HG03432 (cell line): ENCODE data around the gene PAMR1.

ENCODE experiments used
- ATAC-seq: cut with Tn5 transposase; IDR thresholded peaks from one replicate; pipeline ENCODE4 v1.9.1; 2021; ENCODE audit warnings: mild to moderate bottlenecking, moderate library complexity; ENCODE audit not compliant: unreplicated experiment

PAMR1 gene

DNA sequence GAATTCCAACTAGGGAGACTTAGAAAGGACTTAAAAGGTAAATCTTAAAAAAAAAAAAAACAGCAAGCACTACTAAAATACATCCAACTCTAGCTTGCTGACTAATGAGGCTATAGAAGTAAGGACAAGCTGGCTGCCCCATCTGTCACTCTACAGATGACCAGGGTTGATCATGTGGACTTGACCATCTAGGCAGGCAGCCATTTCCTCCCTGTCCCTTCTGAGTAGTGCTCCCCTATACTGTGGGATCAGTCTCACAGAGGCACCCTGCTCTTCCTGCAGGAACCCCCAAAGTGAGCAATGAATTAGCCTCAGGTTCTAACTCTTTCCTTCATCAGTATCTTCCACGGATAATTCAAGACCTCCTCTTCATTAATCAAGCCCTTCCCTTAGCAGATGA, 118.4 kb downstream of the PAMR1 start:
- ATAC-seq: no peak

DNA sequence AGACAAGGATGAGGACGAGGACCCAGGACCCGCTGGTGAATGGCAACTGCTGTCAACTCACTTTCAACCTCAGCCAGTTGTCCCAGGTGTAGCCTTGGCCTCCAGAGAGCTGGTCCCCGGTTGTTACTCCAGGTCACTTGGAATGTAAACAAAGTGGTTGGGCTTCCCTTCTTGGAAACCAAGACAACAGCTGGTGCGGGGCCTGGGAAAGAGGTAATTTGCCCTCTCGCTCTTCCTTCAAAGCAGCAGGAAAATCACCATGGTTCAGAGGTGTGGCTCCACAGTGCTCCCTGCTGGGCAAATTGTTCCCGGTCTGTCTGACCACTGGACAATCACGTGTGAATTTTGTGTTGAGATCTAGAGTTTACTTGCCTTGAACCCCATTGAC, 121.0 kb downstream of the PAMR1 start:
- no peak for ATAC-seq

DNA sequence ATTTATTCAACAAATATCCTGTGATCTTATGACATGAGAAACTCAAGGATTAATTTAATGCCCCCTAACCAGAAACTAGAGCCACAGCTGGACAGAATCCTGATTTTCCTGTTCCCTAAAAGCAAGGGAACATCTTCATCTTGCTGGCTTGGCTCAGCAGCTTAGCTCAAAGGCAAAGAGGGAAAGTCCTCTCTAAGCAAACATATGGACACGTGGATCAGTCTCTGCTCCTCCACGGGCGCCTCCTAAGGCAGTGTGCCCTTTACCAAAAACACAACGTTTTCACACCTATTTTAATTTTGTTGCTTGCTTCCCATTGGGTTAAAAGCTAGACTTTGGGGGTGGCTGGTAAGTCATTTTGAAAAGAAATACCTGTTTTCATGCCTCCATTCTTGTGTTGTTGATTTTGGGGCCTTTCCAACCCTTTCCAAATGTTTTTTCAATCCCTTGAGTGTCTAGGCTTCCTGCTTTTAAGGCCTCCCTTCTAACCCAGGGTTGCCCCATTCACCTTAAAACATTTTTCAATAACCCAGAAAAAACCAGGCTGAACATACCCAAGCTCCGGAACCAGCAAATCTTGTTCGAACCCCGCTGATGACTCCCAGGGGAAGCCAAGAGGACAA, 121.5 kb downstream of the PAMR1 start:
- ATAC-seq: no peak

DNA sequence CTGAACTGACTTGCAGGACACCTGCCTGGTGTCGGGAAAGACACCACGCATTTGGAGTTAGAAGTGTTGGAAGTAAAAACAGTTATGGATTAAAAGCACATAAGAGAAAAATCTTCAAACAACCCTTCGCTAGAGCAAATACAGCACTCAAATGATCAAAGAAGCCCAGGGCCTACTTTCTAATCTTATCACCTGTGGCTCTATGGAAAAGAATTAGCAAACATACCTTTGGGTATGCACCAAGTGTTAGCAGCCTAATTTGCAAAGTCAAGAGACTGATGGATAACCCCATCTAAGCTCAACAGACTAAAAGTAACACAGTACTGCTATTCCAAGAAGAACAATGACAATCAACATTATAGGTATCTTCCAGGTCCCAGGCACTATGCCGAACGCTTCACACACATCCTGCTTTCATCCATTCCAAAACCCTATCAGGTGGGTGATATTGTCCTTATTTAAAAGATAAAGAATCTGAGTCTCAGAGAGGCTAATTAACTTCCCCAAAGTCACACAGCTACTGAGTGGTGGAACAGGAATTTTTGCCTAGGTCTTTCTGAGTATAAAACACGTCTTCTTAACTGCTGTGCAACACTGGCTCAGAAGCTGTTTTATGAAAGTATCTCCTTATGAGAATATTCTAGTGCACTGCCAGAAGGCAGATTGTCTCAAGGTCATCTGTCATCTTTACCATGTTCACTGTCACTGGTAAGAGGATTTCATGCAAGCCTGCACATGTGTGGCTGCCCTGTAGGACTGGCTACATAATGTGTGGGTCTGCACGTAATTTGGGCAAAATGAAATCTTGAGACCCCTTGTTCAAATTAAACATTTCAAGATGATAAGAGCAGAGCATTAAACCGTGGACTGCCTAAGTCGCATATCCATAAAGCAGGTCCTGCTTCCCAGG, 122.4 kb downstream of the PAMR1 start:
- ATAC-seq: no peak

DNA sequence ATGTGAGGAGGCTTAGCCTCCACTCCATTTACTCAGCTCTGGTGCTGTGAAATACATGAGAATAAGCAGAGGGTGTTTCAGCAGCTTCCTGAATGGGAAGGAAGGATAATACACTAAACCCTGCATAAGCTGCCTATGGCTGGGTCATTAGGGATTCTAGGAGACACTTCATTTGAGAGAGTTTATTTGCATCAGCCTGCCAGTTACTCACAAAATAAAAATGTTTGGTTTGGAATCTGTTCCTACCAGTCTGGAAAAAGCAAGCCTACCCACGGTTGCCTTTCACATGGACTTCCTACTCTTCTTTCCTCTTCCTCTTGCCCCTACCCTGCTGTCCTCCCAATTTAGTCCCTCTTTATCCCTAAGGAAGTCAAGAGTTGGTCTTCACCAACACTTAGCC, 126.5 kb downstream of the PAMR1 start:
- ATAC-seq: no peak

DNA sequence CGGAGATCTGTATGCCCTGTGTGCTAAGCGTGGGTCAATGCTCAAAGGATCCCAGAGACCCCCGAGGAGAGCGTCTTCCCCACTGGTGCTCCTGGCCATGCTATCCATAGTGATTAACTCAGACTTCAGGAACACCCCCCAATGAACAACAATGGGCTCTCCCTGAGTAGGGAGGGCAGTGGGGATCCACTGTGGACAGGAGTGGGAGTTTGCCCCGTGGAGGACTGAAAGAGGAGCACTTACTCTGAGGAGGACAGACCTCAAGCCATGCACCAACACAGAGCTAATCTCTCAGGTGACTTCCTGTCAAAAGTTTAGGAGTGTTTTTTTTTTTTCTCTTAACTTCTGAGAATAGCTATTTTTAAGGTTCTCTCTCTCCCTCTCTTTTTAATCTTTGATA, 130.5 kb downstream of the PAMR1 start:
- no peak for ATAC-seq

DNA sequence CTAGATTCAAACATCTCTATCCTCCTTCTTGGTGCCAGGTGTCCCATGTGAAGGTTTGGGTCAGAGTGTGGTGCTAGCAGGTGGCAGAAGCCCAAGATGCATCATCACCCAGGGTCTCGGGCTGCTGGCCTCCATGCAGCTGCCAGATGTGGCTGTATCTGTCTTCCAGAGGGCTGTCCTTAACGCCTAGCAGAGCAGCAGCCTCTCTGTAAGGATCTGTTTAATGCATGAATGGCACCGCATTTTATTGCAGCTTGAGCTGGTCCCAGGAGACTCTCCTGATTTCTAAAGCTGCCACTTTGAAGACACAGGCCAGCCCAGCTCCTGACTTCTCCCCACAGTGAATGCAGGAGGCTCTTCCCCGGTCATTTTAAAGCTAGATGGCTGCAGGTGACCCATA, 132.3 kb downstream of the PAMR1 start:
- ATAC-seq: no peak

DNA sequence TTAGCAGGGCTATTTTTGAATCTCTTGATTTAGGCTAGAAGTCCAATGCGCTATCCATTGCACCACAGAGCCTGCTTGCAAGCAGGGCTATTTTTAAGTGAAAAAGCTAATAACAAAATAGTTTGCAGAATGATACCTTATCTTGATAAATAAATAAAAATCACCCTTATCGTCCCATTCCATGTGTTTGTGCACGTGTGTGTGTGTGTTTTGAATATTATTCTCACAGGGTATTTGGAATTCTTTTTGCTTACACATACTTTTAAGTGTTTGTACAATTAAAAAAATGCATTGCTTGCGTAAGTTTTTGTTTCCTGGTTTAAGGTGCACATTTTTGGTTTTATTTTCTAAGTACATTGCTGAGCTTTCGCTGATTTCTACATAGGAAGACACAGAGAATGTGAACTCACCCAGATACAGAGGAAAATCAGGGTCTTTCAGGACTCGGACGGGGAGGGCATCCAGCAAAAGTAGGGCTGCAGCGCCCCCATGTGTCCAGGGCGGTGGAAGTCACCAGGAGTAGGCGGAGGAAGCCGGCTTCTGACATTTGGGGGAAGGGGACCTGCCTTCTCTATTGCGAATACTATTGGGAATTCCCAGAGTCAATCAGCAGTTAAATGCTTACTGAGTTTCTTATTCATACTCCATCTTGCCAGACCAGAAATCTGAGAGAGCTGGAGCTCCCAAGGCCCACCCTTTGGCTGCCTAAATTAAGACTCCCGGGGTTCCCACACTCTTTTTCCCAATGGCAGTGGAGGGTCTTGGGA, 133.3 kb downstream of the PAMR1 start:
- peak; percentile 64 for ATAC-seq

DNA sequence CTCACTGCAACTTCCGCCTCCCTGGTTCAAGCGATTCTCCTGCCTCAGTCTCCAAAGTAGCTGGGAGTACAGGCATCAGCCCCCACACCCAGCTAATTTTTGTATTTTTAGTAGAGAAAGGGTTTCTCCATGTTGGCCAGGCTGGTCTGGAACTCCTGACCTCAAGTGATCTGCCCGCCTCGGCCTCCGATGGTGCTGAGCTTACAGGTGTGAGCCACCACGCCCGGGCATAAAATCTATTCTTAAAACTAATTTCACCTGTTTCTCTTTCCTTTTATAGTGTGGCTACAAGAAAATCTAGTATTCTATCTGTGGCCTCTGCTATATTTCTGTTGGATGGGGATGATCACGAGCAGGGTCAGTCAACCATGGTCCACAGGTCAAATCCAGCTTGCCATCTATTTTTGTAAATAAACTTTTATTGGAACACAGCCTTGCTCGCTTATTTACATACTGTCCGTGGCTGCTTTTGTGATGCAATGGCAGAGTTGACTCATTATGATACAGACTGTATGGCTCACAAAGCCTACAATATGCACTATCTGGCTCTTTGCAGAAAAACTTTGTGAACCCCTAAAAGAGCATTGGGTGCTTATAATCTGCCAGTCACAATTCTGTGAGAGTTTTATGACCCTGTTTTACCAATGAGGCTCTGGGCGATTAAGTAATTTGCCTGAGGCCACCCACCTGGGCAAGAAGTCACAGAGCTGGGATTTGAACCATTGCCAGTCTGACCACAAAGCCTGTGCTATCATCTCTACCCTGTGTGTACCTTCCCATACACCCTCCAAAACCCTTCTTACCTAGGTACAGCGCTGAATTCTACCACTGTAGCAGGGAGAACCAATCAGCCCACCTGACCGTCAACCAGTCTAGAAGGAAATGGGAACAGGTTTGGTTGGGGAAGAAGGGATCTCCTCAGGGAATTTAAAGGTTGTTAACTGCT, 134.4 kb downstream of the PAMR1 start:
- peak; percentile 88 for ATAC-seq

DNA sequence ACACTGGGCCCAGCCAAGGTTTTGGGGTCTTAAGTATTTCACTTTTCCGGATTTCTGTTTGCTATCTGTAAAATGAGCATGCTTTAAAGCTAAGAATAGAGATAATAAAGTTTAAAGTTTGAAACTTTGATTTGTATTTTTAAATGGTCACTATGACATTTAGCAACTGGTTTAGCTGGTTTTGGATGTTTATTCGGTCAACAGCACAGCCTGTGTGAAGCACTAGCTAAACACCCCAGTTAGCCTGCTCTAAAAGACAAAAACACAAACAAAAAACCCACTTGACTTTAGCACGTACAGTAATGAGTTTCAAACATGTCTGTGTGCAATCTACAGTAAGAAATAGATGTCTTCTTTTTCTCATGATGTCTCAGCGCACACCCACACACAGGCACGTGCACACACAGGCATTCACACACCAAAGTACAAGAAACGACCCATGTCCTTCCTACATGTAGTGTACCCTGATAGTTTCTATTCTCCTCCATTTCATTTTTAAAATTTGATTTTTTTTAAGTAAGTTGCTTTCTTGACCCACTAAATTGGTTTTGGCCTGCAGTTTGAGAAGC, 135.4 kb downstream of the PAMR1 start:
- ATAC-seq: no peak

DNA sequence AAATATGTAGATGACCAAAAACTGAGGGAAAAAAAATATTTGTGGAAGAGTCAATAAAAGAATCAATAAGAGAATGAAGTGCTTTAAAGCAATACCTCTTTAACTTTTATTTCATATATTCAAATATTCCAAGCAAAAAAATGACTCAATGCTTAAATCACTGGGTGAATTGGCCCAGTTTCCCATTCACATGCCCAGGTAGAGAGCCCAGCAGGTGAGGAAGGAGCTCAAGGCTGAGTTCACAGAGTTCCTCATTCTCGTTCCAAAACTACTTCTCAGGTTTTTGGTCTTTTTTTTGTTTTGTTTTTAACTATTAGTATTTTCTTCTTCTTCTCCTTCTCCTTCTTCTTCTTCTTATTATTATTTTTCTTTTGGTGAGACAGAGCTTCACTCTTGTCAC, 136.3 kb downstream of the PAMR1 start:
- ATAC-seq: no peak

DNA sequence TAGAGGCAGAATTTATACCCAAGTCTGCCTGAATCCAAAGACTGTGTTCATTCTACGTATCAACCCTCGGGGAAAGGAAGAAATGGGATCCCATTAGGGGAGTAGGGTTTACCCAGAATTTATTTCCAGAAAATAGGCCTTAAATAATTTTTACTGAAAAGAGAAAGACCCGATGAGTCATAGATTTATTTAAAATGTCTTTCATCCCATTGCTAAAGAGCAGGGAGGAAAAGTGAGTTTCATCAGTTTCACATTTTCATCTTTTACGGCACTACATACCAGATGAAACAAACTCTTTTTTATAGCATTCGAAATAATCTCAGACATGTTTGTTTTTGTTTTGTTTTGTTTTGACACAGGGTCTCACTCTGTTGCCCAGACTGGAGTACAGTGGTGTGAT, 137.4 kb downstream of the PAMR1 start:
- no peak for ATAC-seq

DNA sequence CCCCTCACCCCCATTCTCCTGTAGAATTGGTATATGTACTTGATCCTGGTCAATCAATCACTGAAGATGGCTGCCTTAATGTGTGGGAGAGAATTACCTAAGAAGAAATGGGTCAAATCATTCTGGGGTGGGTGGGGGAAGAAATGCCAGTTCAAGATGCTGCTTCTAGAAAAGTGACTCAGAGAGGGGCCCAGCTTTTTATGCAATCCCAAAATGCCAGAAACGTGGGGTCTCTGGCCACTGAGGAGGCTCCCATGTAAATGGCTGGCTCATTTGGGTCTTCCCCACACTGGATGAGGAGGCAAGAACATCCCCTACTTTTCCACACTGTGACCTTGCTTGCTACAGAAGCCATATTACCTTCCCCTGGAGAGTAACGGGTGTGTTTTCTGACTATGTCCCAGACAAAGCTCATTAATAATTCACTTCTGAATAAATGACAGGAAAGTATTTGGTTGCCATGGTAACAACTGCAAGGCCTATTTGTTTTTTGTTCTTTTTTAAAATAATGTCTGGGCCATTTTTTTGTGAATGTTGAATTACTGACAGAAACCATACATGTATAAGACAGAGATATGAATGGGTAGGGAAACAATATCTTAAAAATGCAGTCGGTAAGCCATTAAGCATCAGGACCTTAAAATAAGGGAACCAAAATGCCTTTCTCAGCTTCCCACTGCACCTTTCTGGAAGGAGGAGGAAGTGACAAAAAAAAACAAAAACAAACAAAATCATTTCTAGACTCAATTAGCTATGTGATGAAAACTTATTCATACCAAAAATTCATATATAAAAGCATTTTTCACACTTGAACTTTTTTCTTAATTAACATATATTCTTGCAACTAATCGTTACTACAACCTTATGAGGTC, 138.1 kb downstream of the PAMR1 start:
- ATAC-seq: no peak

DNA sequence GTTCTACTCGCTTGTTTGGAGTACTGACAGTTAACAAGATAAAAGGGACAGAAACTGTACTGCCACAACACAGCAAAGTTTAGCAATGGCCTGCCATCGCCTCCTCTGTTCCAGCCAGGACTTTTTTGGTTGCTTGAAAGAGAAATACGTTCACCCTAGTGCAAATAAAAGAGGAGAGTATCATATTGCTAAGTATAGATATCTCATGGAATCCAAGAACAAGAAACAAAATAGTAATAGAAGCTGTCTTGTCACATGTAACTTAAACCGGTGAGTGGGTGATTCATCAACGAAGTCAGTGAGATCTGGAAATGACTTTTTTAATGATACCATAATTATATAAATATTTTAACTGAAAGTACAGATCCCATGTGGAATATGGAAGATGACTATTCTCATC, 141.5 kb downstream of the PAMR1 start:
- ATAC-seq: no peak
